ENCODE results near the gene TMPRSS6.

Gene TMPRSS6

DNA sequence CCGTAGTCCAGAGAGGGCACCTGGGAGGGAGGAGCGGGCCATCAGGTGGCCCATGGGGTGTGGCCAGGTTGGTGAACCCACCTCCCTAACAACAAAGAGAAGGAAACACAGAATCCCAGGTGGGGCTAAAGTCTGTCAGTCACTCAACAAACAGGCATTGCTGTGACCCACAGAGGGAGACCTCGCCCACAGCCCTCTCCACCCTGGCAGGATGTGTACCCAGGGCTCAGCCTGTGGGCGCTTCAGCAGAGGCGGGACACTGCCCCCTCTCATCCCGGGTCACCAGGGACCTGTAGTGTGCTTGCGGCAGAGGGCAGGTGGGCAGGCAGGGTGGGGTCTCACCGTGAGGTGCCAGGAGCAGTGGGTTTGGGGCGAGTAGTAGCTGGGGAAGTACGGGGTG lies 25.1 kb downstream of the TMPRSS6 start:
- DNase-seq (ENCODE audit: low spot score) = no peak
- no peak for TF ChIP-seq CTCF (IDR thresholded peaks at IDR 0.05; ENCODE audit: extremely low read depth, missing control alignments)

- DNase-seq (ENCODE audit: low spot score) = no peak
- no peak for TF ChIP-seq CTCF (IDR thresholded peaks at IDR 0.05; ENCODE audit: extremely low read depth, missing control alignments)
Observed at GRCh38 chr22:37083914-37084313, 25.6 kb downstream of the TMPRSS6 start.

GRCh38 chr22:37082251-37082873 lies 27.2 kb downstream of the TMPRSS6 start:
- TF ChIP-seq CTCF (IDR thresholded peaks at IDR 0.05; ENCODE audit: extremely low read depth, missing control alignments) = no peak
- DNase-seq (ENCODE audit: low spot score) = no peak

- DNase-seq (ENCODE audit: low spot score) = no peak
- TF ChIP-seq CTCF (IDR thresholded peaks at IDR 0.05; ENCODE audit: extremely low read depth, missing control alignments) = no peak
Observed at GRCh38 chr22:37080838-37081237, 28.7 kb downstream of the TMPRSS6 start.

- TF ChIP-seq CTCF (IDR thresholded peaks at IDR 0.05; ENCODE audit: extremely low read depth, missing control alignments) = no peak
Observed at GRCh38 chr22:37080438-37080837, 29.1 kb downstream of the TMPRSS6 start.

GRCh38 chr22:37079668-37080171 lies 29.8 kb downstream of the TMPRSS6 start:
- no peak for TF ChIP-seq CTCF (IDR thresholded peaks at IDR 0.05; ENCODE audit: extremely low read depth, missing control alignments)
- DNase-seq (ENCODE audit: low spot score) = no peak

More at GRCh38 chr22:37080438-37080837, 29.1 kb downstream of the TMPRSS6 start:
- DNase-seq (ENCODE audit: low spot score) = no peak

GRCh38 chr22:37079158-37079557 lies 30.4 kb downstream of the TMPRSS6 start:
- no peak for TF ChIP-seq CTCF (IDR thresholded peaks at IDR 0.05; ENCODE audit: extremely low read depth, missing control alignments)
- no peak for DNase-seq (ENCODE audit: low spot score)

Measured in GM20000 (cell line).